GM21717 (cell line): ENCODE measurements around the gene KLK10.
"Not testable (repeated sequence)": the region's sequence is repeated elsewhere in the genome, so short reads cannot be mapped to it uniquely, and the experiment has no call there.

Experiments
- ATAC-seq: cut with Tn5 transposase; IDR thresholded peaks from one replicate; pipeline ENCODE4 v1.9.1; 2021; ENCODE audit warnings: mild to moderate bottlenecking, moderate library complexity; ENCODE audit not compliant: unreplicated experiment

The KLK10 gene

DNA sequence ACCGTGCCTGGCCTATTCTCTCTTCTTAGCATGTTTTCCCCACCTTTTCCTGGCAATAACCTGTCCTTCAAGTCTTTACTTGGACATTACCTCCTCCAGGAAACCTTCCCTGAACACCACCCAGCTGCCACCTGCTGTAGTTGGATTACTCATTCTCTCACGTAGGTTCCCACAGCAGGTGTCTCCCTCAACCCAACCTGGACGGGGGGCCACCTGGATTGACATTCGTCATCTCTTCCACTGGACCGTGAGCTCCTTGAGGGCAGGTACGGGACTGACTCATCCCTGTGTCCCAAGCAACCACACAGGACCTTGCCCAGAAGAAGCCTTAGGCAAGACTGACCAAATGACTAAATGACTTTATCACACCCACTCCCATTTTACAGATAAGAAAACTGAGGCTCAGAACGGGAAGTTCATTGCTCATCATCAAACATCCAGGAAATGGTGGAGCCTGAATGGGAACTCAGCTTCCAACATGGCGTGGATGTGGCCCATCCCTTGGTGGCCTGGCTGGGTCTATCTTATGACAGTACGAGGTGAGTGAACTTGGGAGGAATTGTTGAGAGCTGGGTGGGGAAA lies 46.6 kb downstream of the KLK10 start:
- no peak for ATAC-seq

DNA sequence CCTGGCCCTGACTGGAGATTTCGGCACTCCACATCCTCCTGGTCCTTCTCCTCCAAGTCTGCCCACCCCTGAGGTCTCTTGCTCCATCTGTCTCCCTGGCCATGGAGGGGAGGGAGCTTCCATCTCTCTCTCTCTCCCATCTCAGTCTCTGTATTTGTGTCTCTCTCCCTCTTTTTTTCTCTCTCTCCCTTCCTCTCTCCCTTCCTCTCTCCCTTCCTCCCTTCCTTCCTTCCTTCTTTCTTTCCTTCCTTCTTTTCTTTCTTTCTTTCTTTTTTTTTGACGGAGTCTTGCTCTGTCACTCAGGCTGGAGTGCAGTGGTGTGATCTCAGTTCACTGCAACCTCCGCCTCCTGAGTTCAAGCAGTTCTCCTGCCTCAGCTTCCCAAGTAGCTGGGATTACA lies 49.7 kb downstream of the KLK10 start:
- not testable (repeated sequence) for ATAC-seq

- no peak for ATAC-seq
Measured at GRCh38 chr19:50969413-50969760, 50.1 kb downstream of the KLK10 start, which contains the start of gene KLK6. Gene KLK6 (minus strand): TSS chr19:50969591. CDS start chr19:50968104, 1,487 bp downstream.

- no peak for ATAC-seq
Measured at GRCh38 chr19:50968716-50969412, 50.6 kb downstream of the KLK10 start.

GRCh38 chr19:50967929-50968715 lies 51.4 kb downstream of the KLK10 start:
- no peak for ATAC-seq

DNA sequence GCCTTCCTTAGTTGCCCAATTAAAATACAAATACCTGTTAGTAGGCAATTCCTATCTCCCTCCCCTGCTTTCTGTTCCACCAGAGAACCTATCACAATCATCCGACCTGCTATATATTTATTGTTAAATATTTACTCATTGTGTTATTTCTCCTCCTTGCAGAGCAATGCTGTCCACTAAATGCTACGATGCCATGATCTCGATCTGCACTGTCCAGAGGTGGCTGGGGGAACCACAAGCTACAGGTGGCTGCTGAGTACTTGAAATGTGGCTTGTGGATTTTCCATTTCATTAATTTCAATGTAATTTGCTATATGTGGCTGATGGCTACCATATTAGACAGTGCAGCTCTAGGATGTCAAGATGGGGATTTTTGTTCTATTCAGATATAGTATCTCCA lies 55.2 kb downstream of the KLK10 start:
- ATAC-seq, result no peak

- no peak for ATAC-seq
Measured at GRCh38 chr19:50963381-50963780, 56.1 kb downstream of the KLK10 start.
